GM21825 (cell line): Measurements from ENCODE around the gene NUP210.
"Not testable (repeated sequence)": the region's sequence is repeated elsewhere in the genome, so short reads cannot be mapped to it uniquely, and the experiment has no call there.

Experiments
- ATAC-seq: cut with Tn5 transposase; IDR thresholded peaks from one replicate; pipeline ENCODE4 v1.9.1; 2021; ENCODE audit warnings: mild to moderate bottlenecking, moderate library complexity; ENCODE audit not compliant: unreplicated experiment

Gene NUP210

DNA sequence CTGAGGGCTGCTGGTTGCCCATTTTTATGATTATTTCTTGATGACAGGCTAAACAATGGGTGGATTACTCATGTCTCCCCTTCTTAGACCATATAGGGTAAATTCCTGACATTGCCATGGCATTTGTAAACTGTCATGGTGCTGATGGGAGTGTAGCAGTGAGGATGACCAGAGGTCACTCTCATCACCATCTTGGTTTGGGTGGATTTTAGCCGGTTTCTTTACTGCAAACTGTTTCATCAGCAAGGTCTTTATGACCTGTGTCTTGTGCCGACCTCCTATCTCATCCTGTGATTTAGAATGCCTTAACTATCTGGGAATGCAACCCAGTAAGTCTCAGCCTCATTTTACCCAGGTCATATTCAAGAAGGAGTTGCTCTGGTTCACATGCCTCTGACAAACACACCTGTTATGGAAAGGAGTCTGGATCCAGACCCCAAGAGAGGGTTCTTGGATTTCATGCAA is 10.3 kb upstream of the NUP210 start:
- not testable (repeated sequence) for ATAC-seq

DNA sequence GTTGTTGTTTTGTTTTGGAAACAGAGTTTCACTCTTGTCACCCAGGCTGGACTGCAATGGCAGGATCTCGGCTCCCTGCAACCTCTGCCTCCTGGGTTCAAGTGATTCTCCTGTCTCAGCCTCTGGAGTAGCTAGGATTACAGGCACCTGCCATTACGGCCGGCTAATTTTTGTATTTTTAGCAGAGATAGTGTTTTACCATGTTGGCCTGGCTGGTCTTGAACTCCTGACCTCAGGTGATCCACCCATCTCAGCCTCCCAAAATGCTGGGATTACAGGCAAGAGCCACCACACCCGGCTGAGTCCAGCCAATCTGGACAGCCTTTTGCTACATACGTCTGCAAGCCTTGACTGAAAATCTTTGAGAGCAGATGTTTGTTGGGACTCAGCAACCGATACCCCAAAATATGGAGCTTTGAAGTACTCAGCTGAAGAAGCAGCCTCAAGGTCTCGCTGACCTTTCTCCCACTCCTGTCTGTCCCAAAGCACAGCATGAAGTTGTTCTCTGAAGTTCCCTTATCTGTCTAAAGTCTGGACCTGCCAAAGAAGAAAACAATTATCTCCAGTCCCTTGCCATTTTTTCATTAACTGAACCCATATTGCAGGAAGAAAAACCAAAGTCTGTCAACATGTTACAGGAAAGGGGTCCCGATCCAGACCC is 9.6 kb upstream of the NUP210 start:
- no peak for ATAC-seq

DNA sequence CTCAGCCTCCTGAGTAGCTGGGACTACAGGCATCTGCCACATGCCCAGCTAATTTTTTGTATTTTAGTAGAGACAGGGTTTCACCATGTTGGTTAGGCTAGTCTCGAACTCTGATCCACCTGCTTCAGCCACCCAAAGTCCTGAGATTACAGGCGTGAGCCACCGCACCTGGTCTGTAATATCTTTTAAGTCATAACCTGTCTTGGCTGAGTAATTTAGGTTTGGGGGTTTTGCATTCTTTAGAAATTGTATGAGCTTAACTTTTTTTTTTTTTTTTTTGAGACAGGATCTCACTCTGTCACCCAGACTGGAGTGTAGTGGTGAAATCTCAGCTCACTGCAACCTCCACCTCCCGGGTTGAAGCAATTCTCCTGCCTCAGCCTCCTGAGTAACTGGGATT is 8.6 kb upstream of the NUP210 start:
- not testable (repeated sequence) for ATAC-seq

DNA sequence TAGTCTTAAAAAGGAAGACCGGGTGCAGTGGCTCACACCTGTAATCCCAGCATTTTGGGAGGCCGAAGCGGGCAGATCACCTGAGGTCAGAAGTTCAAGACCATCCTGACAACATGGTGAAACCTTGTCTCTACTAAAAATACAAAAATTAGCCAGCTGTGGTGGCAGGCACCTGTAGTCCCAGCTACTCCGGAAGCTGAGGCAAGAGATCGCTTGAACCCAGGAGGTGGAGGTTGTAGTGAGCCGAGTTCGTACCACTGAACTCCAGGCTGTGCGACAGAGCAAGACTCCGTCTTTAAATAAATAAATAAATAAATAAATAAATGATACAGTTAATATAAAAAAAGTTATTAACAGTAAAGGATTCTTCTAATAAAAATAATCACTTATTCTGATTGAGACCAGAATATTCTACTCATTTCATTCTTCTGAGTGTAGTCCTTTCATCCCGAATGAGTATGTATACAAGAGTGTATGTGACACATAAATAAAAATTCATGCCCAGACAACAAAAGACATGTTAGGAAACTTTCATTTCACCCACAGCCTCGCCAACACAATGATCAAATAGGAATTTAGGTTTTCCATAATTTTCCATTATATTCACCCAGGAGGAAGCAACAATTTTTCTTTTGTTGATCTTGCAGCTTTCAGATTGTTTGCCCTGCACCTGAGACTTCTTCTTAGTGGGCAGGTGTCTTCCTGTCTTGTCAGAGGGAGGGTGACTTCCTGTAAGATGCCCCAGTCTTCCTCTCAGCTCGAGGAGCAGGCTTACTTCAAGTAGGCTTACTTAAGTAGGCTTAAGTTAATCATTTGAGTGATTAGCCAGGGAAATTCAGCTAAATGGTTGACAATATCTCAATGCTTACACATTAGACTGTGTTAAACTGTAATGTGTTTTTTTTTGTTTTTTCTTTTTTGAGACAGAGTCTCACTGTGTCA is 7.8 kb upstream of the NUP210 start:
- no peak for ATAC-seq

DNA sequence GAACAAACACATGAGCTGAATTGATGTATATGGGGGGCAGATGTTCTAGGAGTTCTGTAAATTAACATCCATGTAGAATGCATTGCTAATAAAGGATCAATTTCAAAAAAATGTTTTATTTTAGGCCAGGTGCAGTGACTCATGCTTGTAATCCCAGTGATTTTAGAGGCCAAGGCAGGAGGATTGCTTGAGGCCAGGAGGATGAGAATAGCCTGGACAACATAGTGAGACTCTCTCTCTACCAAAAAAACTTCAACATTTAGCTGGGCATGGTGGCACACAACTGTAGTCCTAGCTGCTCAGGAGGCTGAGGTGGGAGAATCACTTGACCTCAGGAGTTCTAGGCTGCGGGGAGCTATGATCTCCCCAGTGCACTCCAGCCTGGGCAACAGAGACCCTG is 6.5 kb upstream of the NUP210 start:
- ATAC-seq, result no peak

DNA sequence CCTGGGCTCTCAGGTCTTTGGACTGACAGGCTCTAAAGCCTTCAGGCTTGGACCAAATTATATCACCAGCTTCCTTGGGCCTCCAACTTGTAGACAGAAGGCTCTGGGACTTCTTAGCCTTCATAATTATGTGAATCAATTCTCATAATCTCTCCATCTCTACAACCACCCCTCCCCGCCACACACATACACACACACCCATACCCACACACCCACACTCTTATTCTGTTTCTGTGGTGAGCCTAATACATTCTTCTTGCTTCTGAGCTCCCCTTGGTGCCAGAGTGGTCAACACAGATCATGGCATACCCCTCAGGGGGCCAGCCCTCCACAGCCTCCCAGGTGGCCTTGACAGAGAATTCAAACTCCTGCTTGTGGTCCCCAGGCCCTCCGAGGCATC is 5.6 kb upstream of the NUP210 start:
- ATAC-seq, result no peak

DNA sequence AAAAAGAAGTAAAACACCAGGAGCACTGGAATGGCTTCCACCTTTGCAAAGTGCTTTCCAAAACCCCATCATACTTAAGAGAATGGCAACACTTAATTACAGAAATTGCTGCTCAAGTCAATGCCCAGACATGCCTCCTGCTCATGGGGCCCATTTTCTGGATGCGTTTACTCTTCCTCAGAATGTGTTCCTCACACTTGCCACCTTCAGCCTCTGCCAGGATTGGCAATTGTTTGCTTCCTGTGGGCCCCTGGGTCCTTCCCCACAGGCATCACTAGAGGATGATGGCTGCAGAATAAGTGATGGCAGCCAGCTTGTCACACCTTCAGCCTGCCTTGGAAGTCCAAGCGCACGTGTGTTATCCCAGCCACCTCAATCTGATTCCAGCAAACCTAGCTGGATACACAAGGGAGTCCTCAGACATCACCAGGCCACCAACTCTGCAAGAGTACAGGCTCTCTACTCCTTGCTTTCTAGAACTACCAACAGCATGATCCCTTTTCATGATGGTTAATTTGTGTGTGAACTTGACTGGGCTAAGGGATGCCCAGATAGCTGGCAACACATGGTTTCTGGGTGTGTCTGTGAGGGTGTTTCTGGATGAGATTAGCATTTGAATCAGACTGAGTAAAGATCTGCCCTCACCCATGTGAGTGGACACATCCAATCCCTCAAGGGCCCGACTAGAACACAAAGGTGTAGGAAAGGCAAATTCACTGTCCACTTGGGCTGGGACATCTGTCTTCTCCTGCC is 4.9 kb upstream of the NUP210 start:
- no peak for ATAC-seq

DNA sequence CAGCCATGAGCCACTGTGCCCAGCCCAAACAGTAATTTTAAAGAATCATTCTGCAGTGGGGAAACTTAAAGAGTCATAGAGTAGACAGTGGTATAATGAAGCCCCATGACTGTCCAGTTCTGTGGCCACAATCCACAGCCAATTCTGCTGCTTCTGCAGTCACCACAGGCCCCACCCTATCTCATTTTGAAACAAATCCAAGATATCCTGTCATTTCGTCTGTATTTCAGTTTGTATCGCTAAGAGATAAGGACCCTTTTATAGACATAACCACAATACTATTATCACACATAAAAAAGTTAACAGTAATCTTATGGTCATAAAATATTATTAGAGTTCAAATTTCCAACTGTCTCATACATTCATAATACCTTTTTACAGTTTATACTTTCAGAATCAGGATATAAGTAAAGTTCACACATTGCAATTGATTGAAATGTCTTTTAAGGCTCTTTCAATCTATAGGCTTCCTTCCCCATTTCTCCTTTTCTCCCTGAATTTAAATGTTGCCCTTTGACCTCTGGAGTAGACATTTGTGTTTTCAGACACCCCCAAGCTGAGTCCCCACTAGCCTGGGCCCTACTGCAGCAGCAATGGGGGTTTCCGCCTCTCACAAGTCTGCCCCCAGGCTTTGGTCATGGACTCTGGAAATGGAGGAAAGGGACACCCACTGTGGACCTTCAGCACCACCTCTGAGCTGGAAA is 4.2 kb upstream of the NUP210 start:
- no peak for ATAC-seq

DNA sequence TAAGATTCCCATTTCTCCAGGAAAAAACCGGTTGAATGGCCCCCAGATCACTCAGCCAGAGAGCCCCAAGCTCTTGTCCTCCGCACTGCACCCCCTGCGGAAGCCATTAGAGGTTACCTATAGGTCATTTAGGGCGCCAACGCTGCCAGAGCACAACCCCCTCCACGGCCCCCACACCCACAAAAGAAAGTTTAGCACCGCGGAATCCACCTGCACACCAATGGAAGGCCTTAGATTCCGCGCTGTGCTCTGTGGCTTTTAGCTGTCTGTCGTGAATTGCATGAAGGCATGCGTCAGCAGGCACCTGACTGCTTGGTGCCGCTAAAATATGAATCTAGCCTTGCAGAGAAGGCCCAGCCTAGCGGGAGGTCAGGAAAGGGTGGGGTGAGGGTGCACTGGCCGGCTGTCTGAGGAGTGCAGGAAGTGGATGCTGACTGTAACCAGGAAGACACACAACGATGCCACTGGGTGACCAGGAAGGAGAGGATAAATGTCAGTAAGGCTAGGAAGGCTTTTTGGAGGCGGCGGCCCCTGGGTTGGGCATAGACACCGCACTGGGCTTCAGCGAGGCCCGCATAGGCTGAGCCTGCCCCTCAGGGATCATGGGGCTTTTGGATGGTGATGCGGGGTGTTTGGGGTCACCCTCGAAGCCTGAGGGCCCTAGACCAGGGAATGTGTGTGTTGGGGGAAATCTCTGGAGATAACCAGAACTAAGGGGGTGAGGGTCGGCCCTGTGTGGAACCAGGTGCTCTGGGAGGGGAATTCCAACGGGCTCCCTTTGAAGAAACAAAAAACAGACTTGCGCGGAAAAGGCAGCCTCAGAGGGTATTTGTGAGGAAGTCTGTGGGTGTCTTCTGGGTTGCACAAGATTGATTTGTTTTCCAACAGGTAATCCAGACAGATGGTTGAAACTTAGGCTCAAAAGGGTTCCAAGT is 976 bp upstream of the NUP210 start:
- ATAC-seq, result peak; percentile 39

DNA sequence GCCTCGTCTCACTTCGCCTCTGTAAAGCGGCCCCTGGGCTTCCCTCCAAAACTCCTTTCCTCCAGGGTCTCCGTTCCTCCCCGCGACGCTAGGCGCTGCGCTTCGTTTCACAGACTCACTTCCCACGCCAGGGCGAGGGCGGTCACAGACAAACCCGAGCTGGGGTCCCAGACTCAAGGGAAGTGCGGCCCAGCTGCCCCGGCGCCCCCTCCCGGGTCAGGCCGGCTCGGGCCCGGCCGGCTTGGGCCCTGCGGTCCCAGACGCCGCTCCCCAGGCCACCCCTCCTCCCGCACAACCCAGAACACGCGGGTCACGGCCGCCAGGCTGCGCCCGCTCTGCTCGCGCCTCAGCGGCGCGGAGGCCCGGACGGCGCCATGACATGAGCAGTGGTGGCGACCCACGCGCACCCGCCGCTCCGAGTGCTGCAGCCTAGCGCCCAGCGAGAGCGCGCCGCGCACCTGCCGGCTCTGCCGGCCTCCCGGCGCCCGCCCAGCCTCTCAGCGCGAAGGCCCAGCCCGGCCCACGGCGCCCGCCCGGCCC is 547 bp downstream of the NUP210 start:
- ATAC-seq, result peak; percentile 33

DNA sequence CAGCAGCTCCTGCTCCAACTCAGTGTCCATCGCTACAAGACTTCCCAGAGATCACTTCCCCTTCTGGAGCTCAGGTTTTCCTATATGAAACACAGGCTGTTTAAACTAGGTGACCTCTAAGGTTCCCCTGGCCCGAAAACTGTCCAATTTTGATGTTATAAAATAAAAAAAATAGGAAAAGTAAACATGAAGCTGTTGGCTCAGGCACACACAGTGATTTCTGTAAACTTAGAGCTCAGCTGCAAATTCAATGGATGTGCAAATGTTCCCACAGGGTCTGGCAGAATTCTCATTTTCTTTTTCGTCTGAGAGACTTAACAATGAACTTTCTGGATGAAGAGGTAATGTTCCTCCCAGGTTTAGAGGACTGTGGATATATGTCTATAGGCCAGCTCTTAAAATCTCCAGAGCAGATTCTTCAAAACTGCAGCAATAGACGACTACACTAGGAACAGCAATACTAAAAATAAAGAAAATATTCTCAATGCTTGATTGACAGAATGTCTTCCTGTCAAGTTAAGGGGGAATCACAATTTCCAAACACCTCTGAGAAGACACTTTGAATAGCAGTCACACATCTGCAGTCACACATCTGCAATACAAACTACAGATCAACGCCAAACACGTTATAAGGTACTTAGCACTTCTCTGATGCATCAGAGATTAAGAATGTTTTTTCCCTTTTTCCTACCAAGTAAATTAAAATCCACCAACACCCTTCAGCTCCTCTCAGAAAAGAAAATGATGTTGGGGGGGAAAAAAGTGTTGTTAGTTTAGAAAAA is 2.8 kb downstream of the NUP210 start:
- ATAC-seq, result no peak

DNA sequence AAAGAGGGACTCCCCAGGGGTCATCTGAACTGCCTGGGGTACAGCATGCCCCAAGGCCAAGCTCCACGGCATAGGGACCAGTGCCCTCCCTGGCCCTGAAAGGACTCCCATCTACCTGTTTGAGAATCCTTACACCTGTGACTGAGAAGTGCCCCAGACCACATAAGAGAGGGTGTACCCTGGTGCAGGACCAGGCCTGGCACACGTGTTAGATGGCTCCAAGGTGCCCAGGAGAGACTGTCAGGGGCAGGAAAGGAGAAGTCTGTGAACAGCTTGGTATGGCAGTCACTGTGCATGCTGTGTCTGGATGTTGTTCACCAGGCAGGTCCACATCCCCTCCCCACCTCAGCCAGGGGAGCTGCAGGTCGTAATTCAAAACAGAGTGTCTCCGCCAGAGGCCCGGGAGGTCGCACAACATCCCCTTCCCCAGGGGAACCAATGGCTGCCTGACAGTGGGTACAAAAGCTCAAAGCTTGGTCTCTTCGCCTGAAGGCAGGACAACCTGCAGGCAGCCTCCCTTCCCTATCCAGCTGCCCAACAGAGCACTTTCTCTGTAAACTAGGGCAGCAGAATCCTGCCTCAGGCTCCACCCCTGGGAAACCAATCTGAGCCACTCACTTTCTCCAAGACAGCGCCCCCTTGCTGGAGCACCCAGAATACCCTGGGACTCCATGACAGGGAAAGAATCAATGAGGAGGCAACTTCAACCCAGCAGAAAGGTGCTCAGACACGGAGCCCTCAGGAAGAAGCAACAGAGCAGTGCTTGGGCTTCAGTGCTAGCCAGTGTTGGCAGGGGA is 3.9 kb downstream of the NUP210 start:
- no peak for ATAC-seq

DNA sequence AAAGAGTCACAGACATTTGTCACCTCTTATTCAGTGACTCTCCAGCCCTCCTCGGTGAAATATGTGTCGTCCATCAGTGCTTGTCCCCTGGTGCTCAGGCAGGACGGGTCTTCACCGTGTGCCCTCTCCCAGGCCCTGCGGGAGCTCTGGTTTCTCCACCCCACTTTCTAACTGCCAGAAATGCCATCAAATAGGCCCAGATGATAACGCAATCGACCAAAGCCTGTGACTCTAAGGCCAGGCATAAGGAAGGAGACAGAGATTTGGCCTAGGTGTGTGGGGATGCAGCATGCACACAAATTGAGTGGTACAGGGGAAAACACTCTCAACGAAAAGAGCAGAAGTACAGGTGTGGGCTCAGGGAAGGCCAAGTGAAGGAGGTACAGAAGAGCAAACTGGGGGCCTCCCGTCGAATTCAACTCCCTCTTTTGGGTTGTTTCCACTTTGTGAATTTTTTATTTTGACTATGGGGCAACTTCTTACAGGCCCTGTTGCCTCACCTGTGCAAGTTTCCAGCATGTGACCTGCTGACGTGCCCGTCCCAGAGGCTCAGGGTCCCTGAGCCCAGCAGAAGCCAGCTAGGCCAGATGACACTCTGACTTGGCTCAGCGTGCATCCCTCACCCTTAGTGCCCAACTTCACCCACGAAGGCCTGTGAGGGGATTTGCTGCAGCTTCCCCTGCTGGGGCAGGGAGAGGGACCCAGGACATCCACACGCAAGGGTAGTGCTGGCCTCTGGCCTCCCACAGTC is 4.7 kb downstream of the NUP210 start:
- no peak for ATAC-seq

DNA sequence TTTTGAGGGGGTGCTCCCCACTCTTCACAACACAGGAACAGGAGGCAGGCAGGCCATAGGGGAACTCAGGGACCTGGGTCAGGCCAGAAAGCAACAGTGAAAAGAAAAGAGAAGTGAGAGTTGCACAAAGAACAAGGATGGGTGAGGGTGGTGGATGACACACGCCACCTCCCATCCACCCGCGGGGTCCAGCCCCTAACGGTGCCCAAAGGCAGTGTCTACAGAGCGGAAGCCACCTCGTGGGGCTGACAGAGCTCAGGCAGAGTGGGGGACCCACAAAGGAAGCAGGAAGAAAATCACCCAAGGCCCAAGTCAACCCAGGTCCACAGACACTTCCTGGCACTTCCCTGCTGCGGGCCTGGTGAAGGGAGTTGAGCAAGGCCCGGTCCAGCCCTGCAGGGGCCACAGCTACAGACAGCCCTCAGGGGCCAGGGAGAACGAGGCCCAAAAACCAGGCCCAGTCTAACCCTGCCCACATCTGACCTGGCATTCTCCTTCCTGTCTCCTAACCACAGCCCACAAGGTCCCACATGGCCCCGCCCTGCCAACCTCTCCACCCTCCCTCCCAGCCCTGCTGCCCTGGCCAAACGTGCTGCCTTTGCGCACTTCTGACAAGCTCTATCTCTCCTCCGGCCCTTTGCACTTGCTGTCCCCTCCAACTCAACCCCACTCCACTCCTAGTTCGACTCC is 5.9 kb downstream of the NUP210 start:
- ATAC-seq, result peak; percentile 89

DNA sequence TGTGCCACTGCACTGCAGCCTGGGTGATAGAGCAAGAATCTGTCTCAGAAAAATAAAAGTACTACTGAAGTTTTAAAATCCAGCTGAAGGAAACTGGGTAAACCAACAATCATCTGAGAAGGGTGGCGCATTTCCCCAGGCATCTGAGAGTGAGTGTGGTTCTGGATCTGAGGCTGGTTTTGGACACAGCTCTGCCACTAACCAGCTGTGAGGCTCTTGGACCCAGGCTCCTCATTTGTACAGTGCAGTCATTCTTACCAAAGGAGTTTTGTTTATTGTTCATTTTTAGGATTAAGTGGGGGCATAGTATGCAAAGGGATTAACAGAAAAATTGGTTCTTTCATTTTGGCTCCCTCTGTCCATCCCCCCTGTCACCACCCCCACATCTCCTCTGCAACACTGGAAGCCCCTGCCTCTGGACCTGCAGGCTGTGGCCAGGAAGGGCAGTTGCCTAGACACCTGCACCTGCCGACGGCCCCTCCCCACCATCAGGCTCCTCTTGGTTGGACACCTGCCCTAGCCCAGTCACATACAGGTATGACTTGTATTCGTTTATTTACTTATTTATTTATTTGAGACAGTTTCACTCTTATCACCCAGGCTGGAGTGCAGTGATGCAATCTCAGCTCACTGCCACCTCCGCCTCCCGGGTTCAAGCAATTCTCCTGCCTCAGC is 8.8 kb downstream of the NUP210 start:
- ATAC-seq, result no peak

DNA sequence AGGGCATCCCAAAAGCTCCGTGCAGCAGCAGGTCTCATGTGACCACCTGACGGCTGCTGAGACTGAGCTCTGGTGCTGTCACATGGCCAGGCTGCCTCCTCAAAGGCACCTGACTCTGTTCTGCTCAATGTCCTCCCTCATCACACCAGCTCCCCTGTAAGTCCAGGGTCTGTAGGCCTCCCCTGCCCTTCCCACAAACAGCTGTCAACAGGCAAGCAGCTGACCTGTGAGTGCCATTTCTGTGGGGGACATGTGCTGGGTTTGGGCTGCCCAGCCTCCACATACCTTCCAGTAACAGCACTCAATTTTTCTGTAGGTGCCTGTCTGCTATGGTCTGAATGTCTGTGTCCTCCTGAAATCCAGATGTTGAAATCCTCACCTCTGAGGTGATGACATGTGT is 11.2 kb downstream of the NUP210 start:
- ATAC-seq, result no peak
